DMS79 (cell line): Measurements from ENCODE around the gene SAMD7.

Source experiments
- DNase-seq: peaks from one replicate; lab custom pipeline; 2025; lab: John Stamatoyannopoulos, UW

The SAMD7 gene

GRCh38 chr3:169911272-169911671 is at the start of gene SAMD7:
Gene SAMD7, plus strand, starts transcription at chr3:169911572. Its CDS starts 7,927 bp downstream, at chr3:169919499.
- no peak for DNase-seq

- DNase-seq, result no peak
Observed at GRCh38 chr3:169861871-169862270, 49.5 kb upstream of the SAMD7 start.

GRCh38 chr3:169863458-169863899 is 47.9 kb upstream of the SAMD7 start:
- DNase-seq, result peak; percentile 10

GRCh38 chr3:169864270-169864669 is 47.1 kb upstream of the SAMD7 start:
- no peak for DNase-seq

GRCh38 chr3:169865176-169865767 is 46.1 kb upstream of the SAMD7 start:
- DNase-seq, result peak; percentile 45

- DNase-seq, result no peak
Observed at GRCh38 chr3:169867584-169868210, 43.7 kb upstream of the SAMD7 start.

- no peak for DNase-seq
Observed at GRCh38 chr3:169868369-169868768, 43.0 kb upstream of the SAMD7 start.

- DNase-seq, result peak; percentile 76
Observed at GRCh38 chr3:169869484-169870220, 41.7 kb upstream of the SAMD7 start, which contains the start of gene LRRC31. Gene LRRC31, minus strand, starts transcription at chr3:169869935. Its CDS starts 128 bp downstream, at chr3:169869807.

GRCh38 chr3:169871129-169871886 is 40.1 kb upstream of the SAMD7 start:
- DNase-seq, result no peak

- no peak for DNase-seq
Observed at GRCh38 chr3:169879013-169879557, 32.3 kb upstream of the SAMD7 start.

GRCh38 chr3:169879845-169880575 is 31.4 kb upstream of the SAMD7 start:
- no peak for DNase-seq

- no peak for DNase-seq
Observed at GRCh38 chr3:169880576-169881250, 30.7 kb upstream of the SAMD7 start.

GRCh38 chr3:169886671-169887070 is 24.7 kb upstream of the SAMD7 start:
- no peak for DNase-seq

GRCh38 chr3:169891886-169892285 is 19.5 kb upstream of the SAMD7 start:
- DNase-seq, result no peak

- DNase-seq, result no peak
Observed at GRCh38 chr3:169894110-169894509, 17.3 kb upstream of the SAMD7 start.

- DNase-seq, result no peak
Observed at GRCh38 chr3:169895072-169895471, 16.3 kb upstream of the SAMD7 start.

- no peak for DNase-seq
Observed at GRCh38 chr3:169897284-169897683, 14.1 kb upstream of the SAMD7 start.

- no peak for DNase-seq
Observed at GRCh38 chr3:169901453-169901852, 9.9 kb upstream of the SAMD7 start.

GRCh38 chr3:169905404-169905803 is 6.0 kb upstream of the SAMD7 start:
- no peak for DNase-seq

GRCh38 chr3:169907476-169907875 is 3.9 kb upstream of the SAMD7 start:
- no peak for DNase-seq

- DNase-seq, result no peak
Observed at GRCh38 chr3:169907944-169908343, 3.4 kb upstream of the SAMD7 start.
